GM21423 (cell line): ENCODE results near the gene HMG20B.

ENCODE experiments used
- ATAC-seq: cut with Tn5 transposase; IDR thresholded peaks from one replicate; pipeline ENCODE4 v1.9.1; 2021; ENCODE audit warnings: mild to moderate bottlenecking, moderate library complexity; ENCODE audit not compliant: unreplicated experiment

HMG20B gene

GRCh38 chr19:3618144-3618810 is 45.5 kb downstream of the HMG20B start:
- ATAC-seq, result no peak

GRCh38 chr19:3618811-3619630 is 46.3 kb downstream of the HMG20B start:
- no peak for ATAC-seq

- no peak for ATAC-seq
These were observed 46.9 kb downstream of the HMG20B start for GRCh38 chr19:3619631-3620012.

GRCh38 chr19:3620145-3620816 is 47.5 kb downstream of the HMG20B start:
- ATAC-seq, result no peak

GRCh38 chr19:3620817-3621547 is 48.2 kb downstream of the HMG20B start:
- no peak for ATAC-seq

GRCh38 chr19:3621689-3622088 is 48.9 kb downstream of the HMG20B start:
- no peak for ATAC-seq

- no peak for ATAC-seq
These were observed 49.5 kb downstream of the HMG20B start for GRCh38 chr19:3622224-3622623.

- ATAC-seq, result no peak
These were observed 51.0 kb downstream of the HMG20B start for GRCh38 chr19:3623716-3624115.

- ATAC-seq, result peak; percentile 12
These were observed 53.3 kb downstream of the HMG20B start for GRCh38 chr19:3625996-3626472.

- peak; percentile 82 for ATAC-seq
These were observed 54.0 kb downstream of the HMG20B start, which contains the start of gene CACTIN for GRCh38 chr19:3626473-3627350. Gene CACTIN, minus strand, starts transcription at chr19:3626790. Its CDS starts 28 bp downstream, at chr19:3626762.

- ATAC-seq, result no peak
These were observed 54.6 kb downstream of the HMG20B start for GRCh38 chr19:3627351-3627723.
